ENCODE results near the gene MPLKIP.
"Not testable (repeated sequence)": the region's sequence is repeated elsewhere in the genome, so short reads cannot be mapped to it uniquely, and the experiment has no call there.

MPLKIP gene

GRCh38 chr7:40122940-40123254 is 11.5 kb downstream of the MPLKIP start:
- DNase-seq, result no peak

- DNase-seq, result not testable (repeated sequence)
These were observed 12.1 kb downstream of the MPLKIP start for GRCh38 chr7:40122100-40122939.

GRCh38 chr7:40120020-40120419 is 14.4 kb downstream of the MPLKIP start:
- DNase-seq, result no peak

- not testable (repeated sequence) for DNase-seq
These were observed 16.2 kb downstream of the MPLKIP start for GRCh38 chr7:40118201-40118600.

- DNase-seq, result not testable (repeated sequence)
These were observed 17.2 kb downstream of the MPLKIP start for GRCh38 chr7:40117199-40117598.

- DNase-seq, result no peak
These were observed 18.5 kb downstream of the MPLKIP start for GRCh38 chr7:40115936-40116335.

- no peak for DNase-seq
These were observed 28.4 kb downstream of the MPLKIP start for GRCh38 chr7:40105879-40106473.

GRCh38 chr7:40102897-40103296 is 31.5 kb downstream of the MPLKIP start:
- DNase-seq, result no peak

GRCh38 chr7:40101201-40101600 is 33.2 kb downstream of the MPLKIP start:
- no peak for DNase-seq

- DNase-seq, result no peak
These were observed 34.6 kb downstream of the MPLKIP start for GRCh38 chr7:40099837-40100236.

GRCh38 chr7:40098810-40099209 is 35.6 kb downstream of the MPLKIP start:
- no peak for DNase-seq

- no peak for DNase-seq
These were observed 36.7 kb downstream of the MPLKIP start for GRCh38 chr7:40097728-40098127.

GRCh38 chr7:40095695-40096327 is 38.6 kb downstream of the MPLKIP start:
- DNase-seq, result no peak

- DNase-seq, result no peak
These were observed 39.2 kb downstream of the MPLKIP start for GRCh38 chr7:40095230-40095629.

GRCh38 chr7:40093631-40094350 is 40.6 kb downstream of the MPLKIP start:
- no peak for DNase-seq

- DNase-seq, result no peak
These were observed 42.2 kb downstream of the MPLKIP start for GRCh38 chr7:40092182-40092581.

- DNase-seq, result no peak
These were observed 56.6 kb downstream of the MPLKIP start for GRCh38 chr7:40077849-40078248.

Measured in kidney glomerular epithelial cell (primary cell).